HG03457 (cell line): ENCODE measurements around the gene ALKBH2.
"Not testable (repeated sequence)": the region's sequence is repeated elsewhere in the genome, so short reads cannot be mapped to it uniquely, and the experiment has no call there.

Experiments
- ATAC-seq: cut with Tn5 transposase; IDR thresholded peaks from one replicate; pipeline ENCODE4 v1.9.1; 2021; ENCODE audit warnings: moderate number of reproducible peaks; ENCODE audit not compliant: unreplicated experiment

The ALKBH2 gene

DNA sequence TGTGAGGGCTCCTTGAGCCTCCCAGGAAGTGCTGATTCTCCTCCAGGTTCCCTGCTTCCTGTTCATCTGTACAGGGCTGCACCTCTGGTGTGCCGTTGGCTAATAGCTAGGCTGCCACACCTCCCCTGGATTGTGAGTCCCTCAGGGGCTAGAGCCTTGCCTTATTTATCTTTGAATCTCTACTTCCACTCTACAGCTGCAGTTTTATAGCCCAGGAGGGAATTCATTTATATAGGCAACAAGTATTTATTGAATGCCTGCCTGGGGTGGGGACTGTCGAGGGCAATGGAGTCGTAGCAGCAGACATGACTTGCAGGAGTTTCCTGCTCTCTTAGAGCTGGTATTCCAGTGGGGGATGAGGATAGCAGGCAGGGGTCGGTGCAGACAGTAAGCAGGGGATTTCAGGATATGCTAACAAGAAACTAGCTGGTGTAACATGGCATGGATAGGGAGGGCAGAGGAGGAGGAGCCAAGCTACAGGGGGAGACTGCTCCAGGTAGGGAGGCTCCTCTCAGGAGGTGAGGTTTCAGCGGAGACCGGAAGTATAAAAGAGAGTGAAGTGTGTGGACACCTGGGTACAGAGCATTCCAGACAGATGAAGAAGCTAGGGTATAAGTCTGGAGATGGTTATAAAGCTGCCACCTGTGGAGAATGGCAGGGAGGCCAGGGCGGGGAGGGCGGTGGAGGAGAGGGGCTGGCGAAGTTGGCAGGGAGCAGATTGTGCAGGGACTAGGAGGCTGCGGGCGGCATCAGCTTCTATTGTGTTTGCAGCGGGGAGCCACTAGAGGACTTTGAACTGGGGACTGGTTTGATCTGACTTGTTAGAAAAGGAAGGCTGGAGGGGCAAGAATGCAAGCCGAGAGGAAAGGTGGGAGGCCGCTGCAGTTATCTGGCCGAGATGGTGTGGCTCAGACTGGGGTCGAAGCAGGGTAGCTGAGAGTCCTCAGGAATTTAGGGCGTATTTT is 23.7 kb downstream of the ALKBH2 start:
- no peak for ATAC-seq

DNA sequence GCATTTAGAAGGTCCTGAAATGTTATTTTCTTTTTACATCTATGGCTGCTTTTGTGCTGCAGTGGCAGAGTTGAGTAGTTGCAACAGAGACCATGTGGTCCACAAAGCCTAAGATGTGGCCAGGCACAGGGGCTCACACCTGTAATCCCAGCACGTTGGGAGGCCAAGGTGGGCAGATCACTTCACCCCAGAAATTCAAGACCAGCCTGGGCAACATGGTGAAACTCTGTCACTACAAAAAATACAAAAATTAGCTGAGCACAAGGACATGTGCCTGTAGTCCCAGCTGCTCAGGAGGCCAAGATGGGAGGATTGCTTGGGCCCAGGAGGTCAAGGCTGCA is 27.4 kb downstream of the ALKBH2 start:
- ATAC-seq = no peak

DNA sequence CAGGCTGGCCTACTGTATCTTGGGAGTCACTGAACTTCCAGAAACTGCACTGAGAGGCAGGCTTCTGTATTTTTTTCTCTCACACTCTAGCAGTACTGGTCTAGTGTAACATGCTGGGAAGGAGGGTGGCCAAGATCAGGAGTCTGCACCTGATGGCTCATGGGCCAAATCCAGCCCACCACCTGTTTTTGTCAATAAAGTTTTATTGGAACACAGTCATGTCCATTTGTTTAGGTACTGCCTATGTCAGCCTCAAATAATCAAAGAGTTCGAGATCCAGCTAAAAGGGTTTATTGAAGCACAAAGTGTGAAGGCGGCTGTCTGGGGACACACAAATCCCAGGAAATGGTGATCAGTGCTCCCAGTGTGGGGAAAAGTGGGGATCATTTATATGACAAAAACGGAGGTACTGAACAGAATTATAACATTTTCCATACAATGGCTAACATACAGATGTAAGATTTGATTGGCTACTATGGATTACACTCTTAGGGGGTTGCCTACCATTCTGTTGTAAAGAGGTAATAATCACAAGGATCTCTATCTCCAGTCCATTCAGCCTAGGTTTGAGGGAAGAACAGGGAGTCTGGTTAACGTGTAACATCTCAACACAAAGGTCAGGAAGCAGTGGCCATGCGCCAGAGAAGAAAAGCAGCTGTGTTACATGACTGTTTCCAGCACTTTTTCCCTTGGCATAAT is 28.0 kb downstream of the ALKBH2 start:
- ATAC-seq = no peak

DNA sequence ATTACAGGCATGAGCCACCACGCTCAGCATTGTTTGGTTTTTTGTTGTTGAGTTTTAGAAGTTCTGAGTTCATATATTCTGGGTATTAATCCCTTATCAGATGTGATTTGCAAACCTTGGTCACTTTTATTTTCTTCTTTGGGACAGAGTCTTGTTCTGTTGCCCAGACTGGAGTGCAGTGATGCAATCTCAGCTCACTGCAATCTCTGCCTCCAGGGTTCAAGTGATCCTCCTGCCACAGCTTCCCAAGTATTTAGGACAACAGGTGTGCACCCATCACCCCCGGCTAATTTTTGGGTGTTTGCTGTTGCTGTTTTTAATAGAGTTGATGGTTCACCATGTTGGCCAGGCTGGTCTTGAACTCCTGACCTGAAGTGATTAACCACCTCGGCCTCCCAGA is 29.1 kb downstream of the ALKBH2 start:
- ATAC-seq = no peak

DNA sequence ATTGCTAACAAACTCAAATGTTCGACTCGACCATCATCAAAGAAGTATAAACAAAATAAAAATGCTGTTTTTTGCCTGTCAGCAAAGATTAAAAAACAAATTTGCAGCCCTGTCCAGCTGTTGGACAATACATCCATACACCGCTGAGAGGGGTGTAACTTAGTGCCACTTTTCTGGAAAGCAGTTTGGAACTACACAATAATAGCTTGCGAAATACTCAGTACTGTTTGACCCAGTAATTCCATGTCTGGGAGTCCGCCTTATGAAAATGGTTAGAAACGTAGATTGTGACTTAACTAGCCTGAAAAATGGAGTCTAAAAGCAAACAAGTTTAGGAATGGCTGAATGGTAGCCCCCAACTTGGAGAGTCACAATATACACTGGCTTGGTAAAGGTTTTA is 34.5 kb downstream of the ALKBH2 start:
- ATAC-seq = no peak

DNA sequence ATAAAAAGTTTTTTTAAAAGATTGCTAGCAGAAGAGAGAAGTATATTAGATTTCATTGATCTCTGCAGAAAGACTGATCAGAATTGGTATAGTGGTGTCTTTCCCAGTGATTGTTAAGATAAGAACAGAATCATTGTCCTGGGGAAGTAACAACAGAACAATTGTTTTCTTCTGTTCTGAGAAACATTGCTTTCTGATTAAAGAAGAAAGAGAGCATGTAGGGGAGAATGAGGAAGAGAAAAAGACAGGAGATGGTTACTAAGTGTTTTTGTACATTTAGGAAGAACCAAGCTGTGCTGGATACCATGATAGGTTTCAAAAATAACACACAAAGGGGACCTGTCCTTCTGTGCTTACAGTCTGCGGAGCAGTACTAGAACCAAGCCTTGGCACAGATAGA is 35.9 kb downstream of the ALKBH2 start:
- ATAC-seq = no peak

DNA sequence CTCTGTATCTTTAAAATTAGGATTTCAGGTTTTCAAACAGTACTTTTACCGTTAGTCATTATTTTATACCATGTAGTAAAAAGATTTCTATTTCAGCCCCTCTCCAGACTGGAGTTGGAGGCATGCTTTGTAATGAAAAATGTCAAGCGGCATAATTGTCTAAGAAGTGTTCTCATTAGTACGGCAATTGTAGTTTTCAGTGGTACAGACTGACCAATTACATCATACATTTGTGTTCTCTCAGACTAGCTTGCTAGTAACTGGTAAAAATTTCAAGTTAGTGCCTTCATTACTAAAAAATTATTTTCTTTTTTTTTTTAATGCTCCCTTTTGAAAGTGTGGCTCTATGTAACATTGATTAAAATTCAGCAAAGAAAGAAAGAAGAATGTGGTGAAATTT is 36.4 kb downstream of the ALKBH2 start:
- ATAC-seq = no peak

DNA sequence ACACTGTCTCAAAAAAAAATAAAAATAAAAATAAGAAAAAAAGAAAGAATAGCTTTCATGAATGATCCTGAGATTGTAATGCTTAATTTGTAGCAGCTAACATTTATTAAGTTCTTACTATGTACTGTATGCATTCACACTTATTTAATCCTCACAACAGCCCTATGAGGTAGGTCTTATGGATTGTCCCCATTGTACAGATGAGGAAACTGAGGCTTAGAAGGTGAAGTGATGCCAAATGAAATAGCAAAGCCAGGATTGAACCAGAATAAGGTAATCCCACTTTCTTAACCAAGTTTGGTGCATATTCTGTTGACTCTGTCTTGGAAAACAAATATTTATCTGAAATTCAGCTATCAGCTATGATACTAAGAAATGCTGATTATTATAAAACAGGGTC is 38.8 kb downstream of the ALKBH2 start:
- no peak for ATAC-seq

DNA sequence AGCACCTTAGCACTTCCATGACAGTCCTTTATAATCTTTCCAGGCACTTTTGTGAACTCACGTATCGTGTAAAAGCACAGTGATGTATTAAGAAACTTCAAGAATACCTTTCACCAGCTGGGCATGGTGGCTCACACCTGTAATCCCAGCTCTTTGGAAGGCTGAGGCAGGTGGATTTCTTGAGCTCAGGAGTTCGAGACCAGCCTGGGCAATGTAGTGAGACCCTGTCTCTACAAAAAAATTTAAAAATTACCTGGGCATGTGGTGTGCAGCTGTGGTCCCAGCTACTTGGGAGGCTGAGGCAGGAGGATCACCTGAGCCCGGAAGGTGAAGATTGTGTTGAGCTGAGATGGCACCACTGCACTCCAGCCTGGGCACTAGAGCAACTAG is 39.2 kb downstream of the ALKBH2 start:
- not testable (repeated sequence) for ATAC-seq

DNA sequence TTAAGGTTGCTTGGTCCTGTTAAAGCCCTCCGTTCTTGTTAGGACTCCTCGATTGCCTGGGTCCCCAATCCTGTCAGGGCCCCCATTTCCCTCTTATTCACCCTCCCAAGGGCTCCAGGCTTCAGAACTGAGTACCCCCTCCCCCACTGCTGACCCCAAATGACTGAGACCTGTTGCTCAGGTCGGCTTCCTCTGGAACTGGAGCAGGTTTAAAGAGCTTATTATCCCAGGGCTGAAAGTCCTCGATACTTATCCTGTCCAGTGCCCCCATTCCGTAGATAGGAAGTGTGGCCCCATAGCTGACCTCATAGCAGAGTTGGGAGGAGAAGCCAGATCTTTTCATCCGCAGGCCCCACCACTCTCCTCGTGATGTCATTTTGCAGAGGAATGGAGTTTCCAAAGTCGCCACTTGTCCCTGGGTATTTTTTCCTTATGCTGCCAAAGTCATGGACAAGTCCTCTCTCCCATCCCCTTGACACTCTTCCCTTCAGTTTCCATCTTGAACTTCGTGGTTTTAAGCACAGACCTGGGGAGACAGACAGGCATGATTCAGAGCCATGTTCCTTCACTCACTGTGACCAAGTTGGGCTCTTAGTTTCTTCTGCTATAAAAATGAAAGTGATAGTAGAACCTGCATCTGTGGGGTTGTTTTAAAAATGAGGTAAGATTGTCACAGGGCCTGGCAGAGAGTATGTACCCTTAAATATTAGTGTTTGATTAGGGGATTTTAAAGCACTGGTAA is 39.7 kb downstream of the ALKBH2 start:
- no peak for ATAC-seq

DNA sequence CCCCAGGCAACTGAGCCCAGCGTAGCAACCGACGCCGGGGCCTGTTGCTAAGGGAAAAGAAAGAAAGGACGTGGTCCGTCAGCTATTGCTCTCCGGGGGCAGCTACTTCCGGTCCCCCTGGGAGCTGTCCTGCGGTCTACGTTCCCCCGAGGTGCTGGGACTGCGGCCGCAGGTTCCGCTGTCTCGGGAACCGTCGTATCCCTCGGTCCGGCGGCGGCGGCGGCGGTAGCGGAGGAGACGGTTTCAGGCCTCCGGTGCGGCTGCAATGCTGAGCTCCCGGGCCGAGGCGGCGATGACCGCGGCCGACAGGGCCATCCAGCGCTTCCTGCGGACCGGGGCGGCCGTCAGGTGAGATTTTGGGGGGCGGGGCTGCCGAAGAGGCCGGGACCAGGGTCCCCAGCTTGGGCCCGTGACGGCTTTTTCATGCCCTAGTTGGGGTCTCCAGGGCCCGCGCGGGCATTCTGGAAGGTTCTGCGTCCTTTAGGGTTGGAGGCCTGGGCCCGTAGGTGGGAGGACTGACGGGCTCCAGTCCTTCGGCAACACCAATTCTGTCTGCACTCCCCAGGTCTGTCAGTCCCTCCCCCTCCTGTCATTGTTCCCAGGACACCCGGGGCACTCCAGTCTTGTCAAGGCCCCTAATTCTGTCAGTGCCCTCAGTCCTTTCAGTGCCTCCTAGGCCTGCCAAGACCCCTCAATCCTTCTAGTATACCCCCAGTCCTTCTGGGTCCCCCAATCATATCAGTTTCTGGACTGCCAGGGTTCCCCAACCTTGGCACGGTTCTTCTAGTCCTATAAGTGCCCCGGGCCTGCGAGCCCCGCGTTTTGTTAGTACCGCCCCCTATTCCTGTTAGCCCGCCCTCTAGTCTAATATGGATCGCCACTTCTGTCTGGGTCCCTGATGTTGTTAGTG is 40.6 kb downstream of the ALKBH2 start, which contains the start of gene USP30:
TSS of gene USP30 (plus strand) at position 163 of the 910 bp plus-strand sequence. CDS start at position 266, 103 bp downstream.
- ATAC-seq = peak; percentile 55

DNA sequence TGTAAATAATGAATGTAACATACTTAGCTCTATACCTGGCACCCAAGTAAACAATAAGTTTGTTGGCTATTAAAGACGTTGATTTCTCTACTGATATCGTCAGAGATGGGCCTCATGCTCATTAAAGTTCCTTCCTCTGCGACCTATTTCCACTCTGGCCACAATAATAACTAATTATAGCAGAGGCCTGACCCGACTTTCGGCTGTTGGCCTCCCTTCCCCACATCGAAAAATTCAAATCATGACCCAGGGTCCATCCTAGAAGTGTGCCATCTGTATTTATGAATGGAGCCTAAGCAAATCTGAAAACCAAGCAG is 41.2 kb downstream of the ALKBH2 start:
- ATAC-seq = no peak

DNA sequence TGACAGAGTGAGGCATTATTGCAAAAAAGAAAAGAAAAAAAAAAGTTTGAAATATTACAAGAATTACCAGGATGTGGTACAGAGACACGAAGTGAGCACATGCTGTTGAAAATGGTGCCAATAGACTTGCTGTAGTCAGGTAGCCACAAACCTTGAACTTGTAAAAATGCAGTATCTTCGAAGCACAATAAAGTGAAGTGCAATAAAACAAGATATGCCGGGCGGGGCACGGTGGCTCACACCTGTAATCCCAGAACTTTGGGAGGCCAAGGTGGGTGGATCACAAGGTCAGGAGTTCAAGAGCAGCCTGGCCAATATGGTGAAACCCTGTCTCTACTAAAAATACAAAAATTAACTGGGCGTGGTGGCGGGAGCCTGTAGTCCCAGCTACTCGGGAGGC is 43.5 kb downstream of the ALKBH2 start:
- not testable (repeated sequence) for ATAC-seq

DNA sequence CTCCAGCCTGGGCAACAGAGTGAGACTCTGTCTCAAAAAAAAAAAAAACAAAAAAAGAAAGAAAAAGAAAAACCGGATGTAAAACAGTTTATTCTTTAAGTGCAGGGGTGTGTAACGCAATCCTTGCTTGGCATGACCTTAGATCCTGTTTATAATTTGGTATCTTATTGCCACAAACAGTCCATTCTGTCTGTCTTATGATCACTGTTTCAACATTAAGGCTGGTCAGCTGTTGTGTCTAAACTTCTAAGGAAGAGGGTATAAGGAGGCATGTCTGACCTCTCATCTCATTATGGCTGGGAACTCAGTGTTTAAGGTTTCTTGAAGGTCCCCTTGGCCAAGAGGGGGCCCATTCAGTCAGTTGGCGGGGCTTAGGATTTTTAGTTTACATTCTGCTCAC is 44.6 kb downstream of the ALKBH2 start:
- not testable (repeated sequence) for ATAC-seq

DNA sequence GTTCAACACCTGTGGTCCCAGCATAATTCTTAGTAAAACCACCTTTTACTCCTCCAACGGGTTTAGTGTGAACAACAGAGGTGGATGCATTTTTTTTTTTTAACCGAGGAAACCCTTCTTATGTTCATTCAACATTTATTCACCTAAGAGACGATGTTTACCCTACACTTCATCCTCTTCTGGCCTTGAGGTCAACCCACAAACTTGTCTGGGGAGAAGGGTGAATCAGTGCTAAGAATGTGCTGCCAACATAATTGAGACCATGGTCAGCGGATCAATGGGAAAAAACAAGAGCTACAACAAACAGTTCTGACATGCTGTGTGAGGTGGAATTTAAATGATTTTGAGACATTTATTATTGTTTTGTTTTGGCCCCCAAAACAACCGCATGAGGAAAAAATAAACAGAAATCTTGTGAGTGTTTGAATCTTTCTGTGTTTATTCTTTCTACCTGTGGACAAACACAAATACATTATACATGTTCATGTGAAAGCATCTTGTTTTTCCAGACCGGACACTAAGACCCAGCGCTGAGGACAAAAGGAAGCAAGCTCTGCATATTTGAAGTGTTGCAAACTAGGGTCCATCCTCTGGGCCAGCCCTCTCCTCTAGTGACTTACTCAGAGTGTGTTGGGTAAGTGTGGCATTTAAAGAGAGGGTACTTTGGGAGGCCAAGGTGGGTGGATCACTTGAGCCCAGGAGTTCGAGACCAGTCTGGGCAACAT is 46.0 kb downstream of the ALKBH2 start:
- no peak for ATAC-seq

DNA sequence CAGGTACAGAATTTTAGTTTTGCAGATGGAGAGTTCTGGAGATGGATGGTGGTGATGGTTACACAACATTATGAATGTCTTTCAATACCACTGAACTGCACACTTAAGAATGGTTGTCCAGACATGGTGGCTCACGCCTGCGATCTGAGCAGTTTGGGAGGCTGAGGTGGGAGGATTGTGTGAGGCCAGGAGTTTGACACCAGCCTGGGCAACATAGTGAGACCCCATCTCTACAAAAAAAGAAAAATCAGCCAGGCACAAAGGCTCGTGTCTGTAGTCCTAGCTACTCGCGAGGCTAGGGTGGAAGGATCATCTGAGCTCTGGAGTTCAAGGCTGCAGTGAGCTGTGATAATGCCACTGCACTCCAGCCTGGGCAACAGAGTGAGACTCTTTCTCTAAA is 49.0 kb downstream of the ALKBH2 start:
- ATAC-seq = no peak
